GM21390 (cell line): Measurements from ENCODE around the gene ST6GAL1.
A peak's percentile ranks its signal among the peaks of the same experiment; 100 is the strongest.
"Not testable (repeated sequence)": the region's sequence is repeated elsewhere in the genome, so short reads cannot be mapped to it uniquely, and the experiment has no call there.

Experiments used
- ATAC-seq: cut with Tn5 transposase; IDR thresholded peaks from one replicate; pipeline ENCODE4 v1.9.1; 2021; ENCODE audit not compliant: unreplicated experiment

ST6GAL1 gene

DNA sequence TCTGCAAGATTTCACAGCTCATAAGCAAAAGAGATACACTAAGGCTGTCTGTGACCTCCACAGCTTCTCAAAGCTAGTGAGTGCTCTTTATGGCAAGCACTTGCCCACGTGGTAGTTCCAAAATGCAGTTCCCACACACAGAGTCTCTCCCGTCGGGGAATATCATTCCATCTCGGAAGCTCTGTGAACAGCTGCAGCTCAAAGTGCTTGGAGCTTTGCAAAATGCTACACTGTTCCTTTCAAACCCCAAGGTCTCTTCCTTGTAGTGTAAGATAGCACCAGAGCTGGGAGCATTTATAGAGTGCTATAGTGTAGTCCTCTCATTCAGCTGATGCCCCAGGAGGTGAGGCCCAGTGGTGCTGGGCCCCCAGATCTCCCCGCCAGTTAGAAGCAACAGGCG is 36.1 kb downstream of the ST6GAL1 start:
- no peak for ATAC-seq

DNA sequence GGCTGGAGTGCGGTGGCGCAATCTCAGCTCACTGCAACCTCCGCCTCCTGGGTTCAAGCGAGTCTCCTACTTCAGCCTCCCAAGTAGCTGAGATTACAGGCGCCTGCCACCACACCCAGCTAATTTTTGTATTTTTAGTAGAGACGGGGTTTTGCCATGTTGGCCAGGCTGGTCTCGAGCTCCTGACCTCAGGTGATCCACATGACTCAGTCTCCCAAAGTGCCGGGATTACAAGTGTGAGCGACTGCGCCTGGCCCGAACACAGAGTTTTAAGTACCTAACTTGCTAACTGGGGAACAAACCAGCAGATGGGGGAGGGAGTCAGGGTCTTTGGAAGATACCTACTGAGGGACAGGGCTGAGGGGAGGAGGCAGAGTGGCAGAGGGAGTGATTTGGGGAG is 36.9 kb downstream of the ST6GAL1 start:
- not testable (repeated sequence) for ATAC-seq

DNA sequence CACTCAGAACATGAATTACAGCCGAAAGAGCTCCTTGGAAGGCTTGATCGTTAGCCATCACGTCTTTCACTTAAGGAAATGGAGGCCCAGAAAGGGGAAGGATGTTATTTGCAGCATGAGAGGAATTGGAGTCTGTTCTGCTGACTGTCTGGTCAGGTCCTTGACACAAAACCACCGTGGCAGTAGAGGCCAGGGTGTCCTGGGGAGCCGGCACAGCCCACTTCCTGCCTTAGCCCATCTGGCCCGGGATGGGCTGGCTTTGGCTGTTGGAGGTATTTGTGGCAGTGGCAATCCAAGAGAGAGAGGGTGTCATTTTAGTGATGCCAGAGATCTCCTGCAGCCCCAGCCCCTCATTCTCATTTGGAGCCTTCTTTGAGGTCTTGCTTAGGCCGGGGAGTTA is 37.4 kb downstream of the ST6GAL1 start:
- no peak for ATAC-seq

DNA sequence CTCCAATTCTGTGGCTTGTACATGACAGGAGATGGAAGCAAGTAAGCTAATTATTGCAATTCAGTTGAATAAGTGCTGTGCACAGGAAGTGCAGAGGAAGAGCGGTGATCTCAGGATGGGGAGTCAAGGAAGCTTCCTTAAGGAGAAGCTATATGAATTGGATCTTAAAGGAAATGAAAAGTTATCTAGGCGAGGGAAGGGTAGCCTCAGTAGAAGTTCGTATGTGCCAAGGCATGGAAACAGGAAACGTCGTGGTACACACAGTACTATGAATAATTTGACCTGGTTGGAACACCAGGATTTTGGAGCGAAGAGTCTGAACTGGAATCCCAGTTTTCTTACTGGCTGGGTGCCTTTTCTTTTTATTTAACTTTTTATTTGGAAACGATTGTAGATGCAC is 39.3 kb downstream of the ST6GAL1 start:
- no peak for ATAC-seq

DNA sequence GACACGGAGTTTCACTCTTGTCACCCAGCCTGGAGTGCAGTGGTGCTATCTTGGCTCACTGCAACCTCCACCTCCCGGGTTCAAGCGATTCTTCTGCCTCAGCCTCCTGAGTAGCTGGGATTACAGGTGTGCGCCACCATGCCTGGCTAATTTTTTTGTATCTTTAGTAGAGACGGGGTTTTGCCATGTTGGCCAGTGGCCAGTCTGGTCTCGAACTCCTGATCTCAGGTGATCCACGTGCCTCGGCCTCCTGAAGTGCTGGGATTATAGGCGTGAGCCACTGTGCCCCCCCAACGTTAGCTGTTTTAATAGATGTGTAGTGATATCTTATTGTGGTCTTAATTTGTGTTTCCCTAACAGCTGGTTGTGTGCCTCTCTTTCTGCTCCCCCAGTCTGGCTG is 40.8 kb downstream of the ST6GAL1 start:
- ATAC-seq, result not testable (repeated sequence)

DNA sequence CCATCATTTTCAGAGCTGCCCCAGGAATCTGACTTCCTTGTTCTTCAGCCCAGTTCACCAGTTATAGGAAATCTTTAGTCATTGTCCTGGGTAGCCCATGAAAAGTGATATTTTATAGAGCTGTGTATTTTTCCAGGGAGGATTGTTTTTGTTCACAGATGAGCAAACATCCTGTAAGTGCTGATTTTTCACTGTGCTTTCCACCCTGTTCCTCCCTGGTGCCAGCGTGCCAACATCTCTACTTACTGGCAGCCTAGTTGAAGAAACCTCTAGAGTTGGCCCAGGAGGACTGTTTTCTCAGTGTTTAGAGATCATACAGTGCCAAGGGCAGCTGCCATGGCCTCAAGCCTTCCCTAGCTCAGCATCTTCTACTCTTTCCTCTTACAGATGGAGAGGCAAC is 41.3 kb downstream of the ST6GAL1 start:
- no peak for ATAC-seq

DNA sequence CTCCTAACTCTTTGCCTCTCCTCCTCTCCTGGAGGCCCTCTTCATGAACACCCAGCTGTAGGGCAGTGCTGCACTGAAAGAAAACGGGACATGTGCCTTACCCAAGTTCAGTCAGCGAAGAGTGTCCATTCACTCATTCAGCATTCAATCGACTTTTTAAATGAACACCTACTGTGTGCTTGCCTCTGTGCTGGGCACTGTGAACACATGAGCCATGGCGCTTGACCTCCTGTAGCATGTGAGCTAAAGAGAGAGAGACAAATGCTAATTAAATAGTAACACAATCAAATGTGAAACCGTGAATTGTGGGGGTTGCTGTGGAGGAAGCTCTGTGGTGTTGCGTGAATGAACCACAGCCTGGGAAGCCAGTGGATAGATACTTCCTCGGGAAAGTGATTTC is 43.4 kb downstream of the ST6GAL1 start:
- ATAC-seq, result no peak

DNA sequence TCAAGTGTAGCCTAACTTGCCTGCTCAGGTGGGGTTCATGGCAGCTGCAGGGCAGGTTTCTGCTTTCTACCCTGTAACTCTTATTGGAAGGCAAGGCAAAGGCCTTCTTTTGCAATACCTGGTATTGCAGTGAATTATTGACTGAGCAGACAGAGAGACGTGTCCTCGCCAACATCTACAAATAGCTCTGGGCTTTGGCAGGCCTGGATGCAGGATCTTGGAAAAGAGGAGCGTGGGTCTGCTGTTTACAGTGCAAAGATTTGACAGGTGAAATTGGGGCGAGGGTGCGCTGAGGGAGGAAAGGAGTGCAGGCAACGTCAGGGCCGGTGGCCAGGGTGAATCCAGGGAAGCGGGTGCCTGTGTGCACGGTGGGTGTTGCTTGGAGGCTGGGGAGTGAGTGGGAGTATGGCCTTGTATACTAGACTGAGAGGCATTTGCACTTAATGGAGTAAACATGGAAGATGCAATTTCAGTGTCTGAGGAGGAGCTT is 44.5 kb downstream of the ST6GAL1 start:
- no peak for ATAC-seq

DNA sequence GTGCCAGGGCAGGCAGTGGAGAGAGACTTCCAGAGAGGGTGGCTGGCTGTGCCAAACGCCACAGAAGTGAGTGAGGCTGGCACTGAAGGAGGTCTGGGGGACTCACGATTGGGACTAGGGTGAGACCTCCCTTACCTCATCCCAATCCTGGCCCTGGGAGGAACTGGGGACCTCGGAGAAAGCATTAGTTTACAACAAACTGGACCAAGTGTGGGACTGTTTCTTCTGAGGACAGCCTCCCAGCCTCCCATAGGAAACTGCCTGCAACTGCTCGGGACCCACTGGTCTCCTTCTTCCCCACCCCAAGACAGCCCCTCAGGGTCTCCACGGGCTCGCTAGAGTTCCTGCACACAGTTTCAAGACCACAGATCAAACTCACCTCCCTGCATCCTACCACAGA is 45.4 kb downstream of the ST6GAL1 start:
- ATAC-seq, result no peak

DNA sequence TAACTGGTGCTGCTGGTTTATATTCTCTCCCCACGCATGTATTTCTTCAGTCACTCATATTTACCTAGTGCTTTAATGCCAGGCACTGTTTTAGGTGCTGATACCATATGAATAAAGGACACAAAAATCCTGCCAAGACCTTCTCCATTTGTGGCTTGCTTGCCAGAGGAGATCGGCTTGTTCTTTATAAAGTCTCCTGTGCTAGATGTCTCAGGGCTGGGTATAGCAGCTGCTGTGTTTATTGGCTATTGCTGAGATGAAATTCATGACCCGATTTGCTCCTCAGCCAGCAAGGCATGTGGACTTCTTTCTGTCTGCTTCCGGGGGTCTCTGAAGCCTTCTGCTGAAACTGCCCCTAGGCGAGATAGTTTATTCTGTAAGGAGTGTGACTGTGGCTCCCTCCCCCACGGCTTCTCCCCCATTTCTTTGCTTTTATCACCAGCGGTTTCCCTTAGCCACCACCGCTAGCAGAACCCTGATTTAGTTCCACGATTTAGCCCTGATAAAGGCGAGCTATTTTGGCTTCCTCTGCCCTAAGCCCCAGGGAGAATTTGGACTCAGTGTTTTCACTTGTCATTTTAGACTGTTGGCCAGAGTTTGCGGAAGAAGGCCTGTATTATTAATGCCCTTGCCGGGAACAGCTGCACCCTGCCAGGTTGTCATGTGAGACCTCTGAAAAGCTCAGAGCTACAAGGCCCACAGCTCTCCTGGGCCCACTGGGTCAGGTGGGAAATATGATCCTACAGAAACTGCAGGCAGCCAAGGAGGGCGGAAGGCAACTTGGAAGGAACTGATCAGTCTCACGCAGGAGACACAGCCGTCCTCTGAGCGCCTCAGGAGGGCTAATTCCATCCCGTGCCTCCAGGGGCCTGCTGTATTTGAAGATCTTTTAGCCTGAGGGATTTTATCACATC is 46.8 kb downstream of the ST6GAL1 start:
- no peak for ATAC-seq

DNA sequence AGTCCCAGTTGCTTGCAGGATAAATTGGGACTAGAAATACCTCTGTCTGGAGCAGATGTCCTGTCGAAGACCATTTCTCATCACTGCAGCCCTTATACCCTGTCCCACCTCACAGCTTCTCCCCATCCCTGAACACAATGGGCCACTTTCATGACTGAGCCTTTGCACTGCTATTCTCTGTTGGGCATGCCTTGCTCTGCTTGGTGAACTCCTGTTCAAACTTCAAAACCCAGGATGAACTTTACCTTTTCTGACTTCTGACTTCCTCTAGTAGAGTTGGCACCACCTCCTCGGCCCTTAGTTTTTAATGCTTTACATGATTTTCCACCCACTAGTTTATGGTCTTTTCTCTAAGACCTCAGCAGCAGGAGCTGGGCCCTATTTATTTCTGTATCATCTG is 48.4 kb downstream of the ST6GAL1 start:
- ATAC-seq, result no peak

DNA sequence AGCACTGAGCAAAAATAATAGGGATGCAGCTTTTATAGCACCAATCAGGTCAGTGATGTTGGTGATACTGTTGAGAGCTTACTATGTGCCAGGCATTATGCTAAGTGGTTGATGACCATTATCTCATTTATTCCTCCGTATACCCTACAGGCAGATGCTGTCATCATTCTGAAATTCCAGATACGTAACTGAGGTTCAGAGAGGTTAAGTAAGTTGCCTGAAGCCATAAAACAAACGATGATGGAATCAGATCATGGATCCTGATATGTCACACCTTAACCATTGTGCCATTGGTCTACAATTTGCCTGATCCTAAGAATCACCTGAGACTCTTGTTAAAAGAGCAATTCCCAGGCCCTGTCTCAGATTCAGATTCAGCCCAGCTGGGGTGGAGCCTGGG is 49.5 kb downstream of the ST6GAL1 start:
- no peak for ATAC-seq

DNA sequence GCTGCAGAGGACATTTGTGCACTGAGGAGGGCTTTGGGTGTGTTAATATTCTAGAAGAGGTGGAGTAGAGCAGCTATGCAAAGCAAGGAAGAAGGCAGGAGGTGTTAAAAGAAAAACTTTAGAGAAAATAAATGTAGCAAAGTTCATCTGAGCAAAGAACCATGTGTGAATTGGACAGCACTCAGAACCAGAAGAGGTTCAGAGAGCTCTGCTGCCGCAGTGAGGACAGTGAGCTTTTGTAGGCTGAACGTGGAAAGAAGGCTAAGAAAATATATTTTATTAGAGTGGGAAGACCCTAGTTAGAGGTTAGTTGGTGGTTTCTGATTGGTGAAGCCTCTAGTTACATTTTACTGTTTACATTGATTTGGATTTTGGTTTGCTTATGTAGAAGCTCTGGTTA is 50.7 kb downstream of the ST6GAL1 start:
- no peak for ATAC-seq

DNA sequence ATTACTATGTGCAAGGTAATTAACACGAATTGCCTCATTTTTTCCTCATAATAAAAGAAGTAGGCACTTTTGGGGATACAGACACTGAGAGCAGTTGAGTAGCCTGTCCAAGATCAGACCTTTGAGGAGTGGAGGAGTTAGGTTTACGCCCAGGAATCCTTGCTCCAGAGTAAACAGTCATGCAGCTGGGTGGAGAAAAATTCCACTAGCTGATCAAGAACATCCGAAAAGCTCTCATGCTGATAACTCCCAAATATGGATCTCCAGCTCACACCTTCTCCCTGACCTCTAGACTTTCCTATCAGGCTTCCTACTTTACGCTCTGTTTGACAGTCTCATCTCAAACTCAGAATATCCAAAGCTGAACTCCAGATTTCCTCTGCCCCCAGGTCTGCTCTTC is 53.3 kb downstream of the ST6GAL1 start:
- no peak for ATAC-seq

DNA sequence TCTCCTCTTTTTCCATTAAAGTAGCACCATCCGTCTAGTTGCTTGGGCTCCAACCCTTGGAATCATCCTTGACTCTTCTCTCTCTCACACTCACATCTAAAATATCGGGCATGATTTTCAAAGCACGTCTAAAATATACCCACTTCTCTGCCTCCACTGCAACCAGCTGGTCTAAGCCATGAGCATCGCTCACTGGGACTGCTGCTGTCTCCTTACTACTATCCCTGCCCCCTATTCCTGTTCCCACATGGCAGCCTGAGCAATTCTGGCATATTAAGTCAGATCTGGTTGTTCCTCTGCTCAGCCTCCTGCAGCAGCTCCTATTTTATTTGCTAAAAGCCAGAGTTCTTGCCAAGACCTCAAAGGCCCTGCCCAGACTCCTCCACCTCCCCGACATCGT is 53.7 kb downstream of the ST6GAL1 start:
- ATAC-seq, result no peak

DNA sequence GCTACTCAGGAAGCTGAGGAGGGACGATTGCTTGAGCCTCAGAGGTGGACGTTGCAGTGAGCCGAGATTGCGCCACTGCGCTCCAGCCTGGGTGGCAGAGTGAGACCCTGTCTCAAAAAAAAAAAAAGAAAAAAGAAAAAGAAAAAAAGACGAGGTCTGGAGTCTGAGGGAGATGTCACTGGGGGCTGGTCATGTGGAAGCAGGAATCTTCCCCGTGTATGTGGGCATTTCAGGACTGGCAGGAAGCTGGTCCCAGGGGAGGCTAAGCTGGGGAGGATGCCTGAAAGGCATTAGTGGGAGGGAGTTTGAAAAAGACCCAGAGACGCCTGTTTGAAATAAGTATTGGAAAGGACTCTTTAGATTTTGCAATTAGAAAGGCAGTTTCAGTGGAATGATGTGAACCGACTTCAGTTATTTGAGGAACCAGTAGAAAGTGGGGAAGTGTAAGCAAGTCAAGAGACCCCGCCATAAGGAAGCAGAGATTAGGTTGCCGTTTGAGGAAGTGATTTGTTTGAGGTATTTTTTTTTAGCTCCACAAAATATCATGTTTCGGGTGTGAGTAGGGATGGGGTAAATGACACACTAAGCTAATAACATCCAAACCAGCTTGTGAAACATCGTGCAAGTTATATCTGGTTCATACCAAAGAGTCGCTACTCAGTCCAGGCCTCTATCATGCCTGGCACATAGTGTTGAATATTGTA is 55.5 kb downstream of the ST6GAL1 start:
- peak; percentile 63 for ATAC-seq

DNA sequence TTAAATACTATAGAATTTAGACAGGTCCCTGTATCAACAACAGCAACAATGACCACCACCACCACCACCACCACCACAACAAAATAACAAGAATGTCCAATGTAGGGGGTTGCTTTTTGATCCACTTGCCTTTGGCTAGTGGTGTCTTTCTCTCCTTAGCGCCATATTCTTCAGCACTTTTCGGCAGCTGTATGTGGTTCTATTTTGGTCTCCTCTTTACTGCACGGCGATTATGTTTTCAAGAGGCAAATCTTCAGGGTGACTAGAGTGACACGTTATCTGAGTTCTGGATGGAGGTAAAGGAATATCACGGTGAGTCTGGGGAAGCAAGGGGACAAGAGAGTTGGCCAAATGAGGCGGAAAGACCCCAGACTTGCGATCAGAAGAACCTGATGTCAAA is 56.1 kb downstream of the ST6GAL1 start:
- no peak for ATAC-seq

DNA sequence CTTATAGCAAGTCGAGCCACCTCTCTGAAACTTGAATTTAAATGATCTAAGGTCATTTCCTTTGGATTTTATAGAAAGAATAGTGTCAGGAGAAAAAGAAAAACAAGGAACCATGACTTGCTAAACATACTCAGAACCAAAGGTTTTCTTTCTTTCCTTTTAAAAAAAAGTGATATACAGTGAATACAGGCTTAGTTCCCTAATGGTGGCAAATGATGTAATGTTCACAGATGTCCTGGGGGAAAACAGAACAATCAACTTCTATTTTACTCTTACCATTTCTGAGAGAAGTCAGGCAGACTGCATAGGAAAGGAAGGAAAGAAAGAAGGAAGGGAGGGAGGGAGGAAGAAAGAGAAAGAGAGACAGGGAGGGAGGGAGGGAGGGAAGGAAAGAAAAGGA is 56.5 kb downstream of the ST6GAL1 start:
- no peak for ATAC-seq

DNA sequence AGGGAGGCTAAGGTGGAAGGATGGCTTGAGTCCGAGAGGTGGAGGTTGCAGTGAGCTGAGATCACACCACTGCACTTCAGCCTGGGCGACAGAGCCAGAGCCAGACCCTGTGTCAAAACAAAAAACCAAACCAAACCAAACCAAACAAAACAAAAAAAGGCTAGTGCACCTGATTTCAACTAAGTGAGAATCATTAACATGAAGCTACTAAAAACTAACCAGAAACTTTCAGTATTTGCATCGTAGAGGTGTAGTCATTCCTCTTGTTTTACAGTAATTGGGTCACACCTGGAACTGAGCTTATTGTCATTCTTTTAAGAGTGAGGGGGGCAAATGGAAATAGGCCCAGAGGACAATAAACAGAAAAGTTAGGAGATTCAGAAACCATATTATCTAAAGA is 58.5 kb downstream of the ST6GAL1 start:
- ATAC-seq, result peak; percentile 79

DNA sequence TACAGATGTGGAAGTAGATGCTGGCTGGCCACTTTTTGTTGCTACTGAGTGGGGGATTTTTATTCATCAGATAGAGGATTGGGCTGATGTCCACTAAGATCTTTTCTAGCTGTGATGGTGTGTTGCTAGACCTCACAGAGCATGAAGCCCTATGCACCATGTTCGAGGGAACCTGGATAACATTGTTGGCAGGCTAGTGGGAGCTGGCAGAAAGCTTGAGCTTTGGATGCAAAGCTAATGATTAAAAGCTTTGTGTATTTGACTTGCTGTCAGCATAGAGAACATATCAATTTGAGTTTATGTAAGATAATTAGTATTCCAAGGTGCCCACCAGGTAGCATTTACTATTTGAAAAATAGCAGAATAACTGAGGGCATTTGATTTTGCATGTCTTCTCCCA is 59.1 kb downstream of the ST6GAL1 start:
- ATAC-seq, result no peak

DNA sequence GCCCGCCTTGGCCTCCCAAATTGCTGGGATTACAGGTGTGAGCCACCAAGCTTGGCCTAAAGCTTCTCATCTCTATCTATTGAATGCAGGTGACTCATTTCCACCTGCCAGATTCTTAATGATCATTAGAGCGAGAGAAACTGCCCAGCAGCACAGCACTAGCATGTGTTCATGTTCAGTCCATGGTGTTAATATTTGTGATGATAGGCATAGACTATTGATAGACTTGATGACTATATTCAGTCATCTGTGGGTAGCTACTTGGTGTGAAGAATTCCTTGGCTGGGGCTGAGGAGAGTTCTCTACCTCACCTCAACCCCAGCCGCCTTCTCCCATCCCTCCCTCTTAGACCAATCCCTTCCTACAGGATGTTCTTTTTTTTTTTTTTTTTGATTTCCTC is 60.0 kb downstream of the ST6GAL1 start:
- no peak for ATAC-seq

DNA sequence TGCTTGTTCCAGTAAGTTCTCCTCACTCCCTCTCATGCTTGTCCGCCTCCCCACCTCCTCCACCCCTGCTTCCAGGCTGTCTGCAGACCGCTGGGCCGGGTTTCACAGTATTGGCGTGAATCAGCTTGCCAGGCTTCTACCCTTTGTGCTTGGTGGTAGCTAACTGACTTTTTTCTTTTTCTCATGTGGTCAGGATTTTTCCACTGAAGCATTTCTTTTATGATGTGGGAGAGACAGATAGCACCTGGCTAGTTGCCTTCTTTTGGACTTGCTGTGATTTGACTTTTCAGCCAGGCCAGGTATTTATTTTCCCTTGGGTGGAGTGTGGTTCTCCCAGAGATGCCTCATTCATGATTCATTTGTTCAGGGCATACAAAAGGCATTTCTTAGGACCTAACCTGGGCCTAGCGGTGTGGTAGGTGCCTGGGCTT is 60.6 kb downstream of the ST6GAL1 start:
- no peak for ATAC-seq
